ENCODE data around the gene GIT2. TPM values are rescaled to one million over a fixed set of nuclear protein-coding genes. Genes with fewer than 3 reads are reported as not detected.
A peak's percentile ranks its signal among the peaks of the same experiment; 100 is the strongest.
"Not testable (repeated sequence)": the region's sequence is repeated elsewhere in the genome, so short reads cannot be mapped to it uniquely, and the experiment has no call there.

The GIT2 gene
- total RNA-seq, 8 experiments from 2014 or later, result 15.5 to 52.4 (median 23.8) TPM

DNA sequence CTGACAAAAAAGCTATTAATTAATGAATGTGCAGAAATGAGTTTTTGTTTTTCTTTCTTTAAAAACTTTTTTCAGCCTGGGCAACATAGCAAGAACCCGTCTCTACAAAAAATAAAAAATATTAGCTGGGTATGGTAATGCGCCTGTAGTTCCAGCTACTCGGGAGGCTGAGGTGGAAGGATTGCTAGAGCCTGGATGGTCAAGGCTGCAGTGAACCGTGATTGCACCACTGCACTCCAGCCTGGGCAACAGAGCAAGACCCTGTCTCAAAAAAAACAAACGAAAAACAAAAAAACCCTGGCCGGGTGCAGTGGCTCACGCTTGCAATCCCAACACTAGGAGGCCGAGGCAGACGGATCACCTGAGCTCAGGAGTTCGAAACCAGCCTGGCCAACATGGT lies 7.9 kb downstream of the GIT2 start:
- H3K27ac ChIP-seq, result no peak overlapping the region
- 60 to 100% (median 84%) methylated on average over 1 to 6 of the region's 10 CpGs for WGBS, 10 experiments
- in situ Hi-C loops (cut with MboI; ENCODE audit: low pct_unique_long_range_greater_than_20kb in 2 of 9, low sequenced_read_pairs in 9 of 9, unreplicated experiment in 9 of 9), result no loop called here
- no peak overlapping the region for H3K4me3 ChIP-seq
- ATAC-seq (replicated peaks in 6 of 8), result no peak
- no peaks in the 10 kb centered on the region for H3K4me1 ChIP-seq (replicated peaks in 1 of 2)

DNA sequence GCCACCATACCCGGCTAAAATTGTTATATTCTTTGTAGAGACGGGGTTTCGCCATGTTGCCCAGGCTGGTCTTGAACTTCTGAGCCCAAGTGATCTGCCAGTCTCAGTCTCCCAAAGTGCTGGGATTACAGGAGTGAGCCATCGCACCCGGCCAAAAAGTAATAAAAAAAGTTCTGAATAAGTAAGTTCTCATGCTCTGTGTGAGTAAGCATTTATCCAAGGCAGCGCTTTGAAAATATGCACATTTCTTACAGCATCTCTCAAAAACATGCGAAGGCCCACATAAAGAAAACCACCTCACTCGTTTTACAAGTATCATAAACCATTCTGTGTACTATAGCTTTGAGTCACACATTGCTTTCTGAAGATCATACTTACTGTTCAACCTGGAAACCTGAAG lies 8.6 kb downstream of the GIT2 start:
- ATAC-seq (replicated peaks in 6 of 8), result peak in 3 of 8 experiments; percentile 96 to 98 (median 98)
- WGBS, 10 experiments, result 29 to 100% (median 87%) methylated on average over 2 to 8 of the region's 8 CpGs; no CpG with 5 or more reads in 1 of the 10 experiments
- Histone ChIP-seq H3K4me3 (no peak overlapping the region), H3K4me1 (replicated peaks in 1 of 2) (no peaks in the 10 kb centered on the region), H3K27ac (no peak overlapping the region)
- in situ Hi-C loops (cut with MboI; ENCODE audit: low pct_unique_long_range_greater_than_20kb in 2 of 9, low sequenced_read_pairs in 9 of 9, unreplicated experiment in 9 of 9), result no loop called here

DNA sequence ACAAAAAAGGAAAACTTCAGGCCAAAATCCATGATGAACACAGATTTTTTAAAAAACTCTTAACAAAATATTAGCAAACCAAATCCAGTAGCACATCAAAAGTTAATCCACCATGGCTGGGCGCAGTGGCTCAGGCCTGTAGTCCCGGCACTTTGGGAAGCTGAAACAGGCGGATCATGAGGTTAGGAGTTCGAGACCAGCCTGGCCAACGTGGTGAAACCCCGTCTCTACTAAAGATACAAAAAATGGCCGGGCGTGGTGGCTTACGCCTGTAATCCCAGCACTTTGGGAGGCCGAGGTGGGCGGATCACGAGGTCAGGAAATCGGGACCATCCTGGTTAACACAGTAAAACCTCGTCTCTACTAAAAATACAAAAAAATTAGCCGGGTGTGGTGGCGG lies 9.9 kb downstream of the GIT2 start:
- H3K27ac ChIP-seq; in situ Hi-C loops (cut with MboI; ENCODE audit: low pct_unique_long_range_greater_than_20kb in 2 of 9, low sequenced_read_pairs in 9 of 9, unreplicated experiment in 9 of 9); H3K4me1 ChIP-seq (replicated peaks in 1 of 2); H3K4me3 ChIP-seq; ATAC-seq (replicated peaks in 6 of 8): not testable (repeated sequence)
- 80 to 100% (median 98%) methylated on average over 1 to 16 of the region's 16 CpGs; no CpG with 5 or more reads in 1 of the 10 experiments for WGBS, 10 experiments

DNA sequence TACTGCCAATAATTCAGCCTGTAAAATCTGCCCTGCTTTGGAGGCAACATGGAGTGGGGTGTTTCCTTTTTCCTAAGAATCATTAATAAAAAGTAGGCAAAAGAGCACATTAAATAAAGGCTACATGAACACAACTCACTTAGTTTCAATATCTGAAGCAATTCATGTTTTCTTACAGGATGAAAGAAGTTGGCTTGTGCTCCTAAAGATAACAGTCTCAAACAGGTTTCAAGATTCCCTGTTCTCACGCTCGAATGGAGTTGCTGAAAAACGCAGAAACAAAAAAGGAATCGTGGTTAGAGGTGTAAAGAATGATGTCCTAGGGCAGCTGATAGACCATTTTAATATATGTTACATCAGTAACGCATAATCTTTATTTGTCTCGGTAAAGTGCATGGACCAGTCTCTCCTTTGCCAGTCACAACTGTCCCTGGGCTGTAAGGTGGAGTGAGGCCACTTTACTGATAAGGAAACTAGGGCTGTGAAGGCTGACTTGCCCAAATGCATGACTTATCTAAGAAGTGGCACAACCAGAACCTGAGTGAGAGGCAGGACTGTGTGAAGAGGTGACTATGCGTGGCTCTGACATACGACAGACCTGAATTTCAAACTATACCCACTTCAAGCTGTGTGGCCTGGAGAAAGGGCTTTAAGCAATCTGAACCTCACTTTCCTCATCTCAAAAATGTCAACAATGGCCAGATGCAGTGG lies 12.6 kb downstream of the GIT2 start:
- Histone ChIP-seq H3K27ac (no peak overlapping the region), H3K4me3 (no peak overlapping the region), H3K4me1 (replicated peaks in 1 of 2) (no peaks in the 10 kb centered on the region)
- in situ Hi-C loops (cut with MboI; ENCODE audit: low pct_unique_long_range_greater_than_20kb in 2 of 9, low sequenced_read_pairs in 9 of 9, unreplicated experiment in 9 of 9), result no loop called here
- no peak for ATAC-seq (replicated peaks in 6 of 8)
- WGBS, 10 experiments, result 88 to 100% (median 95%) methylated on average over 1 to 8 of the region's 8 CpGs; no CpG with 5 or more reads in 1 of the 10 experiments

DNA sequence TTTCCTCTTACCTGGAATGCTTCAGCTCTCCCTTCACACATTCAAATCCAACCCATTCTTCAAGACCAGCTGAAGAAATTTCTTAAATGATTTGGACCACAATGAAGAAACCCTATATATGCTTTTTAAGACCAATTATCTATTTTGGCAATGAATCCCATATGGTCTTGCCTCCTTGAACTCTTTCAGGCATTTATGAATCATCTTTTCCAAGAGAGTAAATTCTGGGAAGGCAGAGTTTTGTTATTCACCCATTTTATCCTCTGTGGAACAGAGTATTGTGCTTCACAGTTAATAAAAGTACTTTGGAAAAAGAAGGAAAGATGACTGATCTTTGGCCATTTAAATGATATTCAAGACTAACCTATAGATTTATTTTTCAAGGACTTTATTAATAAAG lies 14.0 kb downstream of the GIT2 start:
- peak in 1 of 8 experiments; percentile 63 for ATAC-seq (replicated peaks in 6 of 8)
- Histone ChIP-seq H3K4me1 (replicated peaks in 1 of 2) (no peaks in the 10 kb centered on the region), H3K4me3 (no peak overlapping the region), H3K27ac (no peak overlapping the region)
- in situ Hi-C loops (cut with MboI; ENCODE audit: low pct_unique_long_range_greater_than_20kb in 2 of 9, low sequenced_read_pairs in 9 of 9, unreplicated experiment in 9 of 9), result no loop called here

DNA sequence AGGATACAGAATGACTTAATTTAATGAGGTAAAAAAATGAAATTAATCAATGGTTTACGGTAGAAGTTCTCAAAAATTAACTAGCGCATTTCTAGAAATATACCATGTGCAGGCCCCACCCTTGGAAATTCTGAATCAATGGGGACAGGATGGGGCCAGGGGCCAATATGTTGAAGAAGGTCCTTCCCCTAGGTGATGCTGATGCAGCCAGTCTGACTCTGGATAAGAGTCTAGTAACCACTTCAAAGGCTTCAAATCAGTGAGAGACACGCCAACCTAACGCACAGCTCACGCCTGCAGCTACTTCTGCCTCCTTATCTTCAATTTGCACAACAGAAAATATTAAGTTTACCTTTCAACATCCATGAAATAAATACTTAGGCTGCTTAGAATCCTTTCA lies 14.9 kb downstream of the GIT2 start:
- no peak overlapping the region for H3K4me3 ChIP-seq
- 82 to 100% (median 95%) methylated on average over 3 to 5 of the region's 5 CpGs; no CpG with 5 or more reads in 2 of the 10 experiments for WGBS, 10 experiments
- H3K27ac ChIP-seq, result no peak overlapping the region
- no peaks in the 10 kb centered on the region for H3K4me1 ChIP-seq (replicated peaks in 1 of 2)
- in situ Hi-C loops (cut with MboI; ENCODE audit: low pct_unique_long_range_greater_than_20kb in 2 of 9, low sequenced_read_pairs in 9 of 9, unreplicated experiment in 9 of 9), result no loop called here
- no peak for ATAC-seq (replicated peaks in 6 of 8)

DNA sequence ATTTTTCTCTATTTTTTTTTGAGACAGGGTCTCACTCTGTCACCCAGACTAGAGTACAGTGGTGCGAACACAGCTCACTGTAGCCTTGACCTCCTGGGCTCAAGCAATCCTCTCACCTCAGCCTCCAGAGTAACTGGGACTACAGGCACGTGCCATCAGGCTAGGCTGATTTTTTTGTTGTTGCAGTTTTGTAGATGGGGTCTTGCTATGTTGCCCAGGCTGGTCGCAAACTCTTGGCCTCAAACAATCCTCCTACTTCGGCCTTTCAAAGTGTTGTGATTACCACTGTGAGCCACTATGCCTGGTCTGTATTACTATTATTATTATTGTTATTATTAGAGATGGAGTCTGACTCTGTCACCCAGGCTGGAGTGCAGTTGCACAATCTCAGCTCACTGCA lies 23.3 kb downstream of the GIT2 start:
- in situ Hi-C loops (cut with MboI; ENCODE audit: low pct_unique_long_range_greater_than_20kb in 2 of 9, low sequenced_read_pairs in 9 of 9, unreplicated experiment in 9 of 9), result no loop called here
- Histone ChIP-seq H3K27ac (no peak overlapping the region), H3K4me1 (replicated peaks in 1 of 2) (no peaks in the 10 kb centered on the region), H3K4me3 (no peak overlapping the region)
- no peak for ATAC-seq (replicated peaks in 6 of 8)
- WGBS, 10 experiments, result 95 to 100% (median 100%) methylated on average over 2 to 4 of the region's 4 CpGs; no CpG with 5 or more reads in 4 of the 10 experiments

DNA sequence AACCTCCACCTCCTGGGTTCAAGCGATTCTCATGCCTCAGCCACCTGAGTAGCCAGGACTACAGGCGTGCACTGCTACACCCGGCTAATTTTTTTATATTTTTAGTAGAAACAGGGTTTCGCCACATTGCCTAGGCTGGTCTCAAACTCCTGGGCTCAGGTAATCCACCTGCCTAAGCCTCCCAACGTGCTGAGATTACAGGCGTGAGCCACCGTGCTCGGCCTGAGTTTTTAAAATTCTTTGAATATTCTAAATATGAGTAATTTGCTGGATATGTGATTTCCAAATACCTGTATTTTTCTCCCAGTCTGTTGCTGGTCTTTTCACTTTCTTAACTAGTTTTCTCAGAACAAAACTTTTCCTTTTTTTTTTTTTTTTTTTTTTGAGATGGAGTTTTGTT lies 27.4 kb downstream of the GIT2 start:
- H3K4me3 ChIP-seq, result no peak overlapping the region
- H3K4me1 ChIP-seq (replicated peaks in 1 of 2), result no peaks in the 10 kb centered on the region
- WGBS, 10 experiments, result 90 to 100% (median 95%) methylated on average over 1 to 8 of the region's 8 CpGs; no CpG with 5 or more reads in 1 of the 10 experiments
- no peak overlapping the region for H3K27ac ChIP-seq
- ATAC-seq (replicated peaks in 6 of 8), result no peak
- in situ Hi-C loops (cut with MboI; ENCODE audit: low pct_unique_long_range_greater_than_20kb in 2 of 9, low sequenced_read_pairs in 9 of 9, unreplicated experiment in 9 of 9), result no loop called here

DNA sequence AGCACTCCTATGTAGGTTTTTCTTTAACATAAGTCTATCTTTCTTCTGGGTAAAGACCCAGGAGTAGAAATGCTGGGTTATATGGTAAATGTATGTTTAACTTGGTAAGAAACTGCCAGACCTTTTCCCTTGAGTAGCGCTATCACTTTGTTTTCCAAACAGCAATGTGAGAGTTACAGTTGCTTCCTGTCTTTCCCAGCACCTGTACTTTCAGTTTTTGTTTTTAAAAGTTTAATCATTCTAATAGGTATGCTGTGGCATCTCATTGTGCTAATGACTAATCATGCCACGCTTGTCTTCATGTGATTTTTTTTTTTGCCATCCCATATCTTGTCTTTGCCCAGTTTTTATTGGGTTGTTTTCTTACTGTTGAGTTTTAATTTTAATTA lies 28.1 kb downstream of the GIT2 start:
- 93 to 100% (median 100%) methylated on average over 1 to 2 of the region's 2 CpGs; no CpG with 5 or more reads in 2 of the 10 experiments for WGBS, 10 experiments
- Histone ChIP-seq H3K4me3 (no peak overlapping the region), H3K27ac (no peak overlapping the region), H3K4me1 (replicated peaks in 1 of 2) (no peaks in the 10 kb centered on the region)
- in situ Hi-C loops (cut with MboI; ENCODE audit: low pct_unique_long_range_greater_than_20kb in 2 of 9, low sequenced_read_pairs in 9 of 9, unreplicated experiment in 9 of 9), result no loop called here
- ATAC-seq (replicated peaks in 6 of 8), result no peak

DNA sequence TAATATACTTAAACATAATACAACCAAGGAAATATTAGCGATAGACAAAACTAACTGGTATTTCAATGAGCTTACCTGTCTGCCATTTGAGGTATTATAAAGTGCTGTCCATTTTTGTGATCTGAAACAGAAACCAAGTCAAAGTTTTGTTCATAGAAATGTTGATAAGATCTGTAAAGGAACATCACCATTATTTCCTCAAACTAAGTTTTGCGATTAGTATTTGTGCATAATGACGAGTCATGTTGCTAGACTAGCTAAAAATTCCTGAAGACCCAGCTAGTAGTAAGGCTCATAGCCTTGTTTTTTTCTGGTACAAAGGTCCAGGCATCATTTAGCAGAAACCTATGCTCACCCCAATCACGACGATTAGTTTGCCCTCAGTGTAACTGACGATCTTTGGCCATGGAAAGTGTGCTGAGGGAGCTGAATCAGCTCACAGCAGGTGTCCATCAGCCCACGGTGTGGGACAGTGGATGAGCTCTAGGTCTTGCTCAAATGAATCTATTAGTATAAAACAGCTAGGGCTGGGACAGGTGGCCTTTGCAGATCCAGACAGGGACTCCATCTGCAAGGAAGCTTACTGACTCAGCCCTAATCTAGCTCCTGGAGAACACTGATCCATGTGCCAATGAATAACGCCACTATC lies 28.7 kb downstream of the GIT2 start:
- Histone ChIP-seq H3K4me3 (no peak overlapping the region), H3K4me1 (replicated peaks in 1 of 2) (no peaks in the 10 kb centered on the region), H3K27ac (no peak overlapping the region)
- 46 to 100% (median 76%) methylated on average over 1 to 8 of the region's 8 CpGs for WGBS, 10 experiments
- ATAC-seq (replicated peaks in 6 of 8), result no peak
- in situ Hi-C loops (cut with MboI; ENCODE audit: low pct_unique_long_range_greater_than_20kb in 2 of 9, low sequenced_read_pairs in 9 of 9, unreplicated experiment in 9 of 9), result no loop called here

DNA sequence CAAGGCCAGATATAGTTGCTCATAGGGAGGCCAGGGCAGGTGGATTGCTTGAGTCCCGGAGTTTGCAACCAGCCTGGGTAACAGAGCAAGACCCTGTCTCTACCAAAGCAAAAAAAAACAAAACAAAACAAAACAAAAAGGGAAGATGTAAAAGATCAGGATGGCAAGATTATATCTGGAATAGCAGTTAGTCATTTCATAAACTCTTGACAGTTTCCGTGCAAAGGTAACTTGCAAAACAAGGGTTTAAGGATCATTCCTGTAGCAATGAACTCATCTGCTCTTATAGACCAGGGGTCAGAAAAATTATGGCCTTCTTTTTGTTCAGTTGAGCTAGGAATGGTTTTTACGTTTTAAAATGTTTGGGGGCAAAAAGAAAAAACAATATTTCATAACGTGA lies 29.6 kb downstream of the GIT2 start:
- WGBS, 10 experiments, result 45 to 100% (median 87%) methylated on average over 1 to 4 of the region's 4 CpGs
- in situ Hi-C loops (cut with MboI; ENCODE audit: low pct_unique_long_range_greater_than_20kb in 2 of 9, low sequenced_read_pairs in 9 of 9, unreplicated experiment in 9 of 9), result no loop called here
- no peak overlapping the region for H3K4me3 ChIP-seq
- H3K4me1 ChIP-seq (replicated peaks in 1 of 2), result no peaks in the 10 kb centered on the region
- no peak for ATAC-seq (replicated peaks in 6 of 8)
- H3K27ac ChIP-seq, result no peak overlapping the region

DNA sequence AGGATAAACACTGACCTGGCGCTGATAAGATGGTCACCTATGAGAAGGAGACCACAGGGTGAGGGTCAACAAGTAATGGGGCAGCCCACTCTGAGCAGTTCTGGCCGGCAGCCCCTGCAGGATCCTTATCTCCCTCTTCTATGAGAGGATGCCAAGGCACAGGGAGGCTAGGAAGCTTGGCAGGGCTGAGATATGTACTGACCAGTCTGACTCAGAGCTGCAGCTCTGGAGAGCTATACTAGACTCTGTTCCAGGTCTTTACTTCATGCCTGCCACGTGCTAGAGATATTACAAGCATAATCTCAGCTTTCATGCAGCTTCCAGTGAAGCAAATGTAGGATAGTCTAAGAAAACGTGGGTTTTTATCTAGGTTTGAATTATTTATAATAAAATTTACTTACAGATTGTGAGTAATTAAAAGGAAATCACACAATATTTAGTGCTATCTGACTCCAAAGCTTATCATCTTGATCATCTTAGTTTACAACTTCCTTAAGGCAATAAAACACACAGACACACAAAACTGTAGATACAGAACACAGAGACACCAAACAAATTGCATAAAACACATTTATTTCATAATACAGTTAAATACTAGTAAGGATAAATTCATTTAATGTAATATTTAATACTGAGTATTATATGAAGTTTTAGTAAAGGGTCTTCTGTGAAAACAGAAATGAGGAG lies 32.3 kb downstream of the GIT2 start:
- peak in 2 of 8 experiments; percentile 32 to 80 for ATAC-seq (replicated peaks in 6 of 8)
- WGBS, 10 experiments, result 27 to 80% (median 64%) methylated on average over 2 to 4 of the region's 4 CpGs; no CpG with 5 or more reads in 2 of the 10 experiments
- no peaks in the 10 kb centered on the region for H3K4me1 ChIP-seq (replicated peaks in 1 of 2)
- no peak overlapping the region for H3K27ac ChIP-seq
- H3K4me3 ChIP-seq, result no peak overlapping the region
- in situ Hi-C loops (cut with MboI; ENCODE audit: low pct_unique_long_range_greater_than_20kb in 2 of 9, low sequenced_read_pairs in 9 of 9, unreplicated experiment in 9 of 9), result no loop called here

DNA sequence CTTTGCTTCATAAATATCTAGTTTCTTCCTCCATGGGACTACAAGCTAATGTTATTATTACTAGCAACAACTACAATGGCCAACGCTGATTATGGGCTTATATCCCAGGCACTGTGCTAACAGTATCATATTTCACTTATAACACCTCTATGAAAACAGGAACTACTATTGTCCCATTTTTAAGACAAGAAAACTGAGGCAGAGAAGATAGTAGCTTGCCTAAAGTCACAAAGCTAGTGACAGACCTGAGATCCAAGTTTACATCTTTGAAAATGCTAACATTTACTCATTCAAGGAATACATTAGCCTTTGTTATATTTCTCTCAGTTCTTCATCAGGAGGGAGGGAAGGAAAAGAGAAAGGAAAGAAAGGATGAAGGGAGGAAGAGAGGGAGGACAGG lies 32.8 kb downstream of the GIT2 start:
- ATAC-seq (replicated peaks in 6 of 8), result no peak
- WGBS, 10 experiments, result 29 to 100% (median 94%) methylated on average over 1 of the region's 1 CpG; no CpG with 5 or more reads in 2 of the 10 experiments

More for the DNA sequence above, 32.8 kb downstream of the GIT2 start:
- H3K27ac ChIP-seq, result no peak overlapping the region
- no peaks in the 10 kb centered on the region for H3K4me1 ChIP-seq (replicated peaks in 1 of 2)
- no peak overlapping the region for H3K4me3 ChIP-seq
- in situ Hi-C loops (cut with MboI; ENCODE audit: low pct_unique_long_range_greater_than_20kb in 2 of 9, low sequenced_read_pairs in 9 of 9, unreplicated experiment in 9 of 9), result no loop called here

Measured in motor neuron (in vitro differentiated cells).